HG02610 (cell line): ENCODE data around the gene SLC25A39.
"Not testable (repeated sequence)": the region's sequence is repeated elsewhere in the genome, so short reads cannot be mapped to it uniquely, and the experiment has no call there.

Source experiments
- ATAC-seq: cut with Tn5 transposase; IDR thresholded peaks from one replicate; pipeline ENCODE4 v1.9.1; 2021; ENCODE audit warnings: mild to moderate bottlenecking, moderate library complexity; ENCODE audit not compliant: unreplicated experiment

SLC25A39 gene

GRCh38 chr17:44354582-44355561 lies 30.2 kb upstream of the SLC25A39 start:
- no peak for ATAC-seq

- ATAC-seq = no peak
These were observed 29.2 kb upstream of the SLC25A39 start for GRCh38 chr17:44353672-44354331.

GRCh38 chr17:44352828-44353671 lies 28.4 kb upstream of the SLC25A39 start:
- ATAC-seq = no peak

- no peak for ATAC-seq
These were observed 27.6 kb upstream of the SLC25A39 start for GRCh38 chr17:44351961-44352827.

- ATAC-seq = no peak
These were observed 26.8 kb upstream of the SLC25A39 start for GRCh38 chr17:44351464-44351863.

GRCh38 chr17:44350733-44351226 lies 26.2 kb upstream of the SLC25A39 start:
- no peak for ATAC-seq

GRCh38 chr17:44349553-44350070 lies 25.0 kb upstream of the SLC25A39 start:
- no peak for ATAC-seq

- ATAC-seq = no peak
These were observed 24.4 kb upstream of the SLC25A39 start for GRCh38 chr17:44348988-44349364.

- peak; percentile 43 for ATAC-seq
These were observed 23.8 kb upstream of the SLC25A39 start for GRCh38 chr17:44348234-44348987.

- ATAC-seq = not testable (repeated sequence)
These were observed 22.8 kb upstream of the SLC25A39 start for GRCh38 chr17:44347206-44348055.

- no peak for ATAC-seq
These were observed 21.6 kb upstream of the SLC25A39 start for GRCh38 chr17:44346064-44346844.

GRCh38 chr17:44345454-44346026 lies 20.9 kb upstream of the SLC25A39 start:
- ATAC-seq = no peak

GRCh38 chr17:44344939-44345453 lies 20.4 kb upstream of the SLC25A39 start, which contains the start of gene GRN:
Gene GRN (plus strand): TSS chr17:44345302. CDS start chr17:44349165, 3,863 bp downstream.
- ATAC-seq = peak; percentile 53

GRCh38 chr17:44343510-44344209 lies 19.0 kb upstream of the SLC25A39 start:
- ATAC-seq = no peak

GRCh38 chr17:44340553-44340952 lies 15.9 kb upstream of the SLC25A39 start:
- not testable (repeated sequence) for ATAC-seq

- no peak for ATAC-seq
These were observed 14.1 kb upstream of the SLC25A39 start for GRCh38 chr17:44338702-44339101.
